Nephron (organoid): Measurements from ENCODE around the gene SHISA4.

Experiments
- H3K27ac Mint-ChIP-seq, 3 experiments: 2 replicates each; pipeline ENCODE4 v1.8.0; 2020; ENCODE audit warnings: mixed read lengths in 3 of 3, mild to moderate bottlenecking in 2 of 3, moderate library complexity in 1 of 3
- H3K27me3 Mint-ChIP-seq: 2 replicates; pipeline ENCODE4 v1.8.0; 2021; ENCODE audit warnings: low read depth, mild to moderate bottlenecking, moderate library complexity, mixed read lengths
- H3K36me3 Mint-ChIP-seq: 2 replicates; pipeline ENCODE4 v1.8.0; 2020; ENCODE audit warnings: low read depth, mixed read lengths
- H3K4me1 Mint-ChIP-seq: 2 replicates; pipeline ENCODE4 v1.8.0; 2020; ENCODE audit warnings: mixed read lengths
- H3K4me3 Mint-ChIP-seq, 3 experiments: 2 replicates each; pipeline ENCODE4 v1.8.0; 2020; ENCODE audit warnings: mild to moderate bottlenecking in 3 of 3, mixed read lengths in 3 of 3, moderate library complexity in 2 of 3
- H3K9me3 Mint-ChIP-seq: 2 replicates; pipeline ENCODE4 v1.8.0; 2020; ENCODE audit warnings: mixed read lengths
- TF ChIP-seq, protein P1 (sequence below), 3 experiments: fragments of 200-600 bp; sonication (generic); IDR thresholded peaks; one replicate each; pipeline ENCODE4 v1.5.0; 2021; ENCODE audit warnings: antibody characterized with exemption in 3 of 3; ENCODE audit not compliant: unreplicated experiment in 3 of 3

The SHISA4 gene

DNA sequence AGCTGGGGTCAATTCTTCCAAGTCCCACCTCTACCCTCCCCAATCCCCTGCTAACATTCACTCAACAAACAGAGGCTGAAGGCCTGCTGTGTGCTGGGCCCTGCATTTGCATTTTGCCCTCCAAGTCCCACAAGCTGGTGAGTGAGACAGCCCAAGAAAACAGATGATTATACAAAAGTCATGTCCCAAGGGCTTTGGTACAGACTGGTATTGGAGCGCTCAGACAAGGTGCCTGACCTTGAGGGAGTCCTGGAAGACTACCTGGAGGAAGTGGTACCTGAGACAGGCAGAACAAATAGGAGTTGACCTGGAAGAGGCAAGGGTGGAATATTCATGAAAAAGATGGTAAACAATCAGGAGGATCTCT lies 53.4 kb downstream of the SHISA4 start:
- TF ChIP-seq, protein P1, sequence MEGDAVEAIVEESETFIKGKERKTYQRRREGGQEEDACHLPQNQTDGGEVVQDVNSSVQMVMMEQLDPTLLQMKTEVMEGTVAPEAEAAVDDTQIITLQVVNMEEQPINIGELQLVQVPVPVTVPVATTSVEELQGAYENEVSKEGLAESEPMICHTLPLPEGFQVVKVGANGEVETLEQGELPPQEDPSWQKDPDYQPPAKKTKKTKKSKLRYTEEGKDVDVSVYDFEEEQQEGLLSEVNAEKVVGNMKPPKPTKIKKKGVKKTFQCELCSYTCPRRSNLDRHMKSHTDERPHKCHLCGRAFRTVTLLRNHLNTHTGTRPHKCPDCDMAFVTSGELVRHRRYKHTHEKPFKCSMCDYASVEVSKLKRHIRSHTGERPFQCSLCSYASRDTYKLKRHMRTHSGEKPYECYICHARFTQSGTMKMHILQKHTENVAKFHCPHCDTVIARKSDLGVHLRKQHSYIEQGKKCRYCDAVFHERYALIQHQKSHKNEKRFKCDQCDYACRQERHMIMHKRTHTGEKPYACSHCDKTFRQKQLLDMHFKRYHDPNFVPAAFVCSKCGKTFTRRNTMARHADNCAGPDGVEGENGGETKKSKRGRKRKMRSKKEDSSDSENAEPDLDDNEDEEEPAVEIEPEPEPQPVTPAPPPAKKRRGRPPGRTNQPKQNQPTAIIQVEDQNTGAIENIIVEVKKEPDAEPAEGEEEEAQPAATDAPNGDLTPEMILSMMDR (IDR thresholded peaks at IDR 0.05; ENCODE audit: unreplicated experiment in 3 of 3) = no peak

More for the DNA sequence above, 53.4 kb downstream of the SHISA4 start:
- Mint-ChIP-seq H3K4me3 (peak overlapping the region in 2 of 3 experiments; percentile 26 to 49), H3K27ac (peak overlapping the region; percentile 65 to 98 (median 90)), H3K36me3 (no peaks in the 10 kb centered on the region), H3K9me3 (no peaks in the 10 kb centered on the region), H3K4me1 (peaks cover 57% of the 10 kb centered on the region), H3K27me3 (peaks cover 11% of the 10 kb centered on the region)
